K562 (cell line): Measurements from ENCODE around the gene ZNF276. TPM values are rescaled to one million over a fixed set of nuclear protein-coding genes. Genes with fewer than 3 reads are reported as not detected.

Source experiments
- ATAC-seq: fragments of 200-7000 bp; cut with Tn5 transposase; 3 replicates; pipeline ENCODE4 v1.9.1; 2020; ENCODE audit warnings: moderate library complexity
- BruUV-seq: library from RNA; stranded (reverse); fragments of 400-500 nt; replicated peaks from 2 replicates; lab custom pipeline; 2021; lab: Mats Ljungman, UMichigan
- CTCF ChIA-PET: fragments of 300-600 bp; formaldehyde crosslinking; extraction: SDS; loops from one replicate; lab custom pipeline; 2021; ENCODE audit warnings: low intra/inter-chr PET ratio; lab: Yijun Ruan, JAX
- POLR2A ChIA-PET: fragments of 300-600, 350-650 bp; sonication (Branson Sonifier 250); formaldehyde crosslinking; extraction: SDS; loops from one replicate; lab custom pipeline; 2021; ENCODE audit warnings: antibody characterized with exemption, inconsistent platforms; lab: Yijun Ruan, JAX
- DNase-seq, 4 experiments: peaks; one replicate each; pipeline versions ENCODE4 v3.0.0 to v3.0.0-alpha.2; 2011 to 2018; ENCODE audit warnings: low spot score in 3 of 4, mixed read lengths in 3 of 4; ENCODE audit errors: extremely low read depth in 1 of 4
- FAIRE-seq: peaks from 2 replicates; lab custom pipeline; 2011; peaks lifted over from hg19 to GRCh38; lab: Jason Lieb, UNC
- H2AFZ ChIP-seq: 2 replicates; pipeline ENCODE4 v1.6.0; 2011; ENCODE audit warnings: low read depth, low read length, control low read depth, inconsistent platforms
- H3K27ac ChIP-seq: fragments of 200-600 bp; 3 replicates; pipeline ENCODE4 v1.8.0; 2011; ENCODE audit warnings: low read depth, mild to moderate bottlenecking, control low read depth, inconsistent platforms, low read length, moderate library complexity, mixed read lengths; ENCODE audit errors: extremely low read depth
- H3K27me3 ChIP-seq, 2 experiments: fragments of 300-600 bp in 1 of 2; 2 replicates in 1 of 2; 3 replicates in 1 of 2; pipeline versions ENCODE4 v1.6.0 to v1.8.0; 2011; ENCODE audit warnings: inconsistent platforms in 2 of 2, low read length in 2 of 2, mild to moderate bottlenecking in 1 of 2, mixed read lengths in 1 of 2, moderate library complexity in 1 of 2; ENCODE audit not compliant: control insufficient read depth in 2 of 2, insufficient read depth in 2 of 2
- H3K36me3 ChIP-seq: fragments of 300-600 bp; 3 replicates; pipeline ENCODE4 v1.8.0; 2011; ENCODE audit warnings: mild to moderate bottlenecking, low read length, inconsistent platforms; ENCODE audit not compliant: control insufficient read depth, insufficient read depth
- H3K4me1 ChIP-seq, 2 experiments: fragments of 200-600 bp in 1 of 2; replicated peaks in 1 of 2; 2 replicates in 1 of 2; 3 replicates in 1 of 2; pipeline versions ENCODE4 v1.5.1 to v1.8.0; 2011; ENCODE audit warnings: inconsistent platforms in 2 of 2, low read length in 2 of 2, mild to moderate bottlenecking in 1 of 2, mixed read lengths in 1 of 2, moderate library complexity in 1 of 2; ENCODE audit not compliant: control insufficient read depth in 2 of 2, insufficient read depth in 2 of 2
- H3K4me2 ChIP-seq: 2 replicates; pipeline ENCODE4 v1.6.1; 2011; ENCODE audit warnings: low read length, control low read depth, inconsistent platforms, mixed read lengths; ENCODE audit not compliant: insufficient read depth
- H3K4me3 ChIP-seq: fragments of 200-600 bp; sonication (generic), shearing (Covaris generic); 2 replicates; pipeline ENCODE4 v1.5.1; 2016; ENCODE audit warnings: control low read depth, inconsistent platforms
- H3K79me2 ChIP-seq: fragments of 200-600 bp; 3 replicates; pipeline ENCODE4 v1.8.0; 2011; ENCODE audit warnings: low read length, inconsistent platforms; ENCODE audit not compliant: control insufficient read depth, insufficient read depth
- H3K9ac ChIP-seq, 2 experiments: 2 replicates each; pipeline versions ENCODE4 v1.6.0 to v1.6.1; 2011; ENCODE audit warnings: low read depth in 2 of 2, low read length in 2 of 2, control low read depth in 1 of 2, inconsistent platforms in 1 of 2, mild to moderate bottlenecking in 1 of 2, mixed read lengths in 1 of 2; ENCODE audit not compliant: insufficient read depth in 1 of 2
- H3K9me1 ChIP-seq: one replicate; pipeline ENCODE4 v1.6.0; 2011; ENCODE audit warnings: inconsistent platforms, mild to moderate bottlenecking, low read length, moderate library complexity; ENCODE audit not compliant: control insufficient read depth, insufficient read depth
- H3K9me3 ChIP-seq: replicated peaks from 2 replicates; pipeline ENCODE4 v1.5.1; 2011; ENCODE audit warnings: low read depth, low read length, inconsistent platforms; ENCODE audit not compliant: control insufficient read depth, insufficient read depth
- H4K20me1 ChIP-seq: replicated peaks from 2 replicates; pipeline ENCODE4 v1.6.1; 2011; ENCODE audit warnings: low read length, inconsistent platforms, mixed read lengths; ENCODE audit not compliant: control insufficient read depth, insufficient read depth
- RBFOX2 ChIP-seq: fragments of 200-400 bp; formaldehyde crosslinking; IDR thresholded peaks from 2 replicates; pipeline ENCODE4 v1.6.1; 2017; ENCODE audit warnings: low read depth, mild to moderate bottlenecking, low read length, moderate library complexity
- WGBS: fragments of 100-300 bp; shearing (Covaris generic); methylation state at CpG from one replicate; pipeline ENCODE4 v1.1.6; 2016; ENCODE audit warnings: low coverage, mixed read lengths; ENCODE audit not compliant: insufficient coverage; ENCODE audit errors: missing lambda C conversion rate; 5-methylcytosine and 5-hydroxymethylcytosine counted together
- in situ Hi-C: fragments of 300-500 bp; cut with MboI; formaldehyde crosslinking; loops from 4 replicates; pipeline ENCODE4 v1.15.0; 2018; ENCODE audit warnings: inconsistent platforms, mixed read lengths
- intact Hi-C: fragments of 100-400 bp; cut with micrococcal nuclease; formaldehyde crosslinking; loops from 2 replicates; pipeline ENCODE4 v1.14.2; 2022
- polyA plus RNA-seq, 8 experiments: library from polyadenylated mRNA; depleted of rRNA in 4 of 8; stranded (reverse) in 5 of 8; unstranded in 3 of 8; fragments of >200 nt; fragmentation: Nextera tagmentation in 2 of 8; fragmentation: Illumina TruSeq in 1 of 8; extraction: Ambion mirVana in 2 of 8; extraction: Trizol in 1 of 8; gene quantifications; 2 replicates each; pipeline versions ENCODE4 v1.2.1 to v1.2.3, GENCODE V29; 2011 to 2014; ENCODE audit warnings: inconsistent platforms in 1 of 8, missing spikeins in 1 of 8
- total RNA-seq, 7 experiments: library from RNA; depleted of rRNA in 6 of 7; stranded (reverse); fragments of >200 nt in 6 of 7; fragmentation: Illumina TruSeq in 2 of 7; extraction: Trizol in 2 of 7; gene quantifications; 2 replicates each; pipeline versions ENCODE4 v1.2.1 to v1.2.3, GENCODE V29; 2011 to 2021; ENCODE audit warnings: low replicate concordance in 1 of 7
- TF ChIP-seq, protein P1 (sequence below): fragments of 450-650 bp; IDR thresholded peaks from 2 replicates; pipeline ENCODE4 v1.6.1; 2016
- TF ChIP-seq, protein P2 (sequence below): sonication (generic); formaldehyde crosslinking; IDR thresholded peaks from 2 replicates; pipeline ENCODE4 v1.8.1; 2023; ENCODE audit warnings: mild to moderate bottlenecking, missing genetic modification reagents

ZNF276 gene
- total and polyA plus RNA-seq, 9 of the 15 experiments (the other 6 are each of a cell fraction or from before 2014, with no cell fraction given): 0.49 to 43.9 (median 15.8) TPM

GRCh38 chr16:89695875-89696669 is 25.3 kb upstream of the ZNF276 start:
- Histone ChIP-seq H3K4me2 (no peak overlapping the region), H3K9ac (peak overlapping the region in 1 of 2 experiments; percentile 27; a peak in 1 of 4 replicates), H3K4me3 (no peak overlapping the region), H3K9me1 (peaks cover 11% of the 10 kb centered on the region), H3K27ac (no peak overlapping the region), H2AFZ (no peak overlapping the region), H3K27me3 (no peaks in the 10 kb centered on the region), H3K9me3 (no peaks in the 10 kb centered on the region), H3K4me1 (peaks cover 8 to 65% of the 10 kb centered on the region in 2 experiments), H3K79me2 (peaks cover 9% of the 10 kb centered on the region), H3K36me3 (peaks cover 68% of the 10 kb centered on the region), H4K20me1 (peaks cover 4% of the 10 kb centered on the region; the same call in 1 of the 2 replicates)
- 89% methylated on average over 20 of the region's 25 CpGs for WGBS
- TF ChIP-seq, protein P1, sequence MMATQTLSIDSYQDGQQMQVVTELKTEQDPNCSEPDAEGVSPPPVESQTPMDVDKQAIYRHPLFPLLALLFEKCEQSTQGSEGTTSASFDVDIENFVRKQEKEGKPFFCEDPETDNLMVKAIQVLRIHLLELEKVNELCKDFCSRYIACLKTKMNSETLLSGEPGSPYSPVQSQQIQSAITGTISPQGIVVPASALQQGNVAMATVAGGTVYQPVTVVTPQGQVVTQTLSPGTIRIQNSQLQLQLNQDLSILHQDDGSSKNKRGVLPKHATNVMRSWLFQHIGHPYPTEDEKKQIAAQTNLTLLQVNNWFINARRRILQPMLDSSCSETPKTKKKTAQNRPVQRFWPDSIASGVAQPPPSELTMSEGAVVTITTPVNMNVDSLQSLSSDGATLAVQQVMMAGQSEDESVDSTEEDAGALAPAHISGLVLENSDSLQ: no peak
- peak; percentile 3; the same call in 1 of the 2 replicates for TF ChIP-seq RBFOX2
- TF ChIP-seq, protein P2, sequence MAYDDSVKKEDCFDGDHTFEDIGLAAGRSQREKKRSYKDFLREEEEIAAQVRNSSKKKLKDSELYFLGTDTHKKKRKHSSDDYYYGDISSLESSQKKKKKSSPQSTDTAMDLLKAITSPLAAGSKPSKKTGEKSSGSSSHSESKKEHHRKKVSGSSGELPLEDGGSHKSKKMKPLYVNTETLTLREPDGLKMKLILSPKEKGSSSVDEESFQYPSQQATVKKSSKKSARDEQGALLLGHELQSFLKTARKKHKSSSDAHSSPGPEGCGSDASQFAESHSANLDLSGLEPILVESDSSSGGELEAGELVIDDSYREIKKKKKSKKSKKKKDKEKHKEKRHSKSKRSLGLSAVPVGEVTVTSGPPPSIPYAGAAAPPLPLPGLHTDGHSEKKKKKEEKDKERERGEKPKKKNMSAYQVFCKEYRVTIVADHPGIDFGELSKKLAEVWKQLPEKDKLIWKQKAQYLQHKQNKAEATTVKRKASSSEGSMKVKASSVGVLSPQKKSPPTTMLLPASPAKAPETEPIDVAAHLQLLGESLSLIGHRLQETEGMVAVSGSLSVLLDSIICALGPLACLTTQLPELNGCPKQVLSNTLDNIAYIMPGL (CRISPR knock-in tag): no peak
- in situ Hi-C loops (no loop called here), intact Hi-C loops (no loop called here)
- TSS peak; percentile 46 for BruUV-seq
- DNase-seq (peak in 1 of 4 experiments; percentile 12), ATAC-seq (no peak), FAIRE-seq (no peak)
- POLR2A ChIA-PET: interaction anchor here (0.8 to 1.7 kb wide), 4 partner anchors 7 to 10 kb away, joined by 3 to 9 read pairs (median 6); partner anchors contain the start of gene CDK10
- CTCF ChIA-PET: no interaction called here
